Tibial artery (tissue), 4 donors: ENCODE results near the gene ADCY1.
A peak's percentile ranks its signal among the peaks of the same experiment; 100 is the strongest.

Experiments used
- DNase-seq, 2 donors: peaks; one replicate each; pipeline ENCODE4 v3.0.0-alpha.2; 2019
- H3K27ac ChIP-seq, 2 donors: fragments of 200-600 bp; sonication (generic) in 1 of 2; 1 replicate in 1 of 2; 2 replicates in 1 of 2; pipeline ENCODE4 v1.5.1; 2018 to 2019; ENCODE audit warnings: mild to moderate bottlenecking in 1 of 2
- H3K27me3 ChIP-seq, 2 donors: fragments of 200-600 bp; sonication (generic) in 1 of 2; one replicate each; pipeline versions ENCODE4 v1.5.1 to v1.6.0; 2016 to 2019
- H3K36me3 ChIP-seq, 3 donors: fragments of 200-600 bp; sonication (generic) in 2 of 3; one replicate each; pipeline ENCODE4 v1.5.1; 2016 to 2019; ENCODE audit warnings: mild to moderate bottlenecking in 2 of 3
- H3K4me1 ChIP-seq, 4 donors: fragments of 200-600 bp; sonication (generic) in 2 of 4; 1 replicate in 3 of 4; 2 replicates in 1 of 4; pipeline ENCODE4 v1.5.1; 2016 to 2019
- H3K4me3 ChIP-seq, 2 donors: fragments of 200-600 bp; sonication (generic) in 1 of 2; 1 replicate in 1 of 2; 2 replicates in 1 of 2; pipeline ENCODE4 v1.5.1; 2018 to 2019; ENCODE audit warnings: mild to moderate bottlenecking in 2 of 2
- H3K9me3 ChIP-seq, 3 donors: fragments of 200-600 bp; sonication (generic) in 1 of 3; one replicate each; pipeline ENCODE4 v1.5.1; 2016 to 2019
- CTCF ChIP-seq, 2 experiments: fragments of 200-600 bp in 1 of 2; fragments of 450-650 bp in 1 of 2; IDR thresholded peaks; one replicate each; pipeline ENCODE4 v1.5.1; 2017 to 2019; ENCODE audit warnings: antibody characterized with exemption in 2 of 2, mild to moderate bottlenecking in 1 of 2, moderate library complexity in 1 of 2
- intact Hi-C: fragments of 100-400 bp; cut with DNase I; formaldehyde crosslinking; loops from one replicate; pipeline ENCODE4 v1.15.0; 2023; ENCODE audit warnings: low total_unique reads

Gene ADCY1

GRCh38 chr7:45697576-45698136 is 123.5 kb downstream of the ADCY1 start:
- Histone ChIP-seq H3K27ac (no peak overlapping the region), H3K4me3 (no peak overlapping the region), H3K9me3 (no peaks in the 10 kb centered on the region), H3K27me3 (peaks cover 0 to 1% of the 10 kb centered on the region in 2 donors), H3K36me3 (no peaks in the 10 kb centered on the region), H3K4me1 (no peaks in the 10 kb centered on the region)
- intact Hi-C loops = no loop called here
- no peak for TF ChIP-seq CTCF (IDR thresholded peaks at IDR 0.05)
- no peak for DNase-seq

GRCh38 chr7:45698303-45699014 is 124.3 kb downstream of the ADCY1 start:
- Histone ChIP-seq H3K4me3 (no peak overlapping the region), H3K4me1 (no peaks in the 10 kb centered on the region), H3K27me3 (peaks cover 0 to 9% of the 10 kb centered on the region in 2 donors), H3K9me3 (no peaks in the 10 kb centered on the region), H3K27ac (no peak overlapping the region), H3K36me3 (no peaks in the 10 kb centered on the region)
- no peak for TF ChIP-seq CTCF (IDR thresholded peaks at IDR 0.05)
- peak in 1 of 2 donors; percentile 34 for DNase-seq
- intact Hi-C loops = no loop called here

GRCh38 chr7:45699015-45699309 is 124.8 kb downstream of the ADCY1 start:
- intact Hi-C loops = no loop called here
- H3K36me3 ChIP-seq = no peaks in the 10 kb centered on the region
- no peak overlapping the region for H3K4me3 ChIP-seq
- H3K27ac ChIP-seq = no peak overlapping the region
- peaks cover 0 to 9% of the 10 kb centered on the region in 2 donors for H3K27me3 ChIP-seq
- no peaks in the 10 kb centered on the region for H3K9me3 ChIP-seq
- TF ChIP-seq CTCF (IDR thresholded peaks at IDR 0.05) = no peak
- peak in 1 of 2 donors; percentile 51 for DNase-seq
- H3K4me1 ChIP-seq = no peaks in the 10 kb centered on the region

- Histone ChIP-seq H3K27me3 (peaks cover 0 to 9% of the 10 kb centered on the region in 2 donors), H3K36me3 (no peaks in the 10 kb centered on the region), H3K4me1 (no peaks in the 10 kb centered on the region), H3K4me3 (no peak overlapping the region), H3K9me3 (no peaks in the 10 kb centered on the region), H3K27ac (no peak overlapping the region)
- intact Hi-C loops = no loop called here
- no peak for TF ChIP-seq CTCF (IDR thresholded peaks at IDR 0.05)
- peak; percentile 15 to 48 for DNase-seq
Observed at GRCh38 chr7:45699726-45700390, 125.7 kb downstream of the ADCY1 start.

- peak in 1 of 2 donors; percentile 14 for DNase-seq
- peaks cover 0 to 9% of the 10 kb centered on the region in 2 donors for H3K27me3 ChIP-seq
- intact Hi-C loops = no loop called here
- no peak for TF ChIP-seq CTCF (IDR thresholded peaks at IDR 0.05)
- H3K4me3 ChIP-seq = no peak overlapping the region
- H3K36me3 ChIP-seq = no peaks in the 10 kb centered on the region
- no peaks in the 10 kb centered on the region for H3K4me1 ChIP-seq
- no peak overlapping the region for H3K27ac ChIP-seq
- no peaks in the 10 kb centered on the region for H3K9me3 ChIP-seq
Observed at GRCh38 chr7:45700556-45700955, 126.4 kb downstream of the ADCY1 start.
